Mammary epithelial cell (primary cell): ENCODE results near the gene ZNF565.

ENCODE experiments used
- CTCF ChIP-seq, 2 donors: IDR thresholded peaks in 1 of 2; conservative IDR thresholded peaks in 1 of 2; 2 replicates each; pipeline ENCODE4 v1.5.1; 2011 to 2012; ENCODE audit warnings: inconsistent platforms in 2 of 2, low read length in 2 of 2, mild to moderate bottlenecking in 2 of 2, control low read depth in 1 of 2, low read depth in 1 of 2; ENCODE audit not compliant: insufficient read depth in 1 of 2; ENCODE audit errors: extremely low read depth in 1 of 2
- EZH2 ChIP-seq: IDR thresholded peaks from 2 replicates; pipeline ENCODE4 v1.6.1; 2012; ENCODE audit warnings: low read length, inconsistent platforms, borderline replicate concordance

DNA sequence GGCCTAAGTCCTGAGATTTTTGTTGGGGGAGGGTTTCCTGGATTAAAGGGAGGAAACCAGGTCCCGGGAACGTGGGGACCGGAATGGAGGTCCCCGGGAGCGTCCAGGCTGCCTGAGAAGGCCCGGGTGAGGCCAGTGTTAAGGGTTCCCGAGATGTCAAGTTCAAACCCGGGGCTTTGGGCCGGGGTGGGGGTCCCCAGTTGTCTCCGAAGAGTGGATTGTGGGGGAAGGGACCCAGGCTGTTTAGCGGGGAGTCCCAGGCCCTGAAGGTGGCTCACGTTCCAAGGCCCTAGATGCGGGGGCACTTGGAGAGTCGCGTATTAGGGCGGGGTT is 62.5 kb downstream of the ZNF565 start:
- TF ChIP-seq CTCF (conservative IDR thresholded peaks at IDR 0.05 in 1 of 2, IDR thresholded peaks at IDR 0.05 in 1 of 2; ENCODE audit: extremely low read depth in 1 of 2, insufficient read depth in 1 of 2, low read depth in 1 of 2, low read length in 2 of 2) (no peak), EZH2 (no peak)
